HepG2 (cell line): Measurements from ENCODE around the gene TPRG1. TPM values are rescaled to one million over a fixed set of nuclear protein-coding genes. Genes with fewer than 3 reads are reported as not detected.

Experiments used
- BATF2 ChIP-seq: sonication (generic); formaldehyde crosslinking; IDR thresholded peaks from 2 replicates; pipeline ENCODE4 v1.8.0; 2022; ENCODE audit warnings: mild to moderate bottlenecking, missing genetic modification reagents, moderate library complexity
- BCL6 ChIP-seq: IDR thresholded peaks from 2 replicates; pipeline ENCODE4 v1.6.1; 2016; ENCODE audit warnings: missing genetic modification reagents, missing compliant biosample characterization
- CBX5 ChIP-seq: sonication (generic); formaldehyde crosslinking; IDR thresholded peaks from 2 replicates; pipeline ENCODE4 v1.4.0; 2020; ENCODE audit warnings: missing genetic modification reagents, borderline replicate concordance
- CCAR2 ChIP-seq: fragments of 200-400 bp; formaldehyde crosslinking; optimal IDR thresholded peaks from 2 replicates; pipeline ENCODE3; 2018; ENCODE audit warnings: low read depth, mild to moderate bottlenecking, low read length, moderate library complexity
- ELF3 ChIP-seq: IDR thresholded peaks from 2 replicates; pipeline ENCODE4 v1.6.1; 2016; ENCODE audit warnings: missing genetic modification reagents, missing compliant biosample characterization
- FOXJ3 ChIP-seq: sonication (generic); formaldehyde crosslinking; IDR thresholded peaks from 2 replicates; pipeline ENCODE4 v1.4.0; 2020; ENCODE audit warnings: missing genetic modification reagents, mild to moderate bottlenecking, borderline replicate concordance
- GATAD1 ChIP-seq: IDR thresholded peaks from 2 replicates; pipeline ENCODE4 v1.6.1; 2016; ENCODE audit warnings: missing genetic modification reagents, missing compliant biosample characterization
- HMG20A ChIP-seq: IDR thresholded peaks from 2 replicates; pipeline ENCODE4 v1.6.1; 2016; ENCODE audit warnings: borderline replicate concordance
- JARID2 ChIP-seq: sonication (generic); formaldehyde crosslinking; IDR thresholded peaks from 2 replicates; pipeline ENCODE4 v1.8.1; 2023; ENCODE audit warnings: missing genetic modification reagents, inconsistent platforms; ENCODE audit not compliant: insufficient replicate concordance
- KAT8 ChIP-seq: IDR thresholded peaks from 2 replicates; pipeline ENCODE4 v1.6.1; 2016; ENCODE audit warnings: missing genetic modification reagents, missing compliant biosample characterization
- MED1 ChIP-seq: sonication (generic); formaldehyde crosslinking; IDR thresholded peaks from 2 replicates; pipeline ENCODE4 v1.4.0; 2020; ENCODE audit warnings: missing genetic modification reagents
- NR3C1 ChIP-seq: sonication (generic); formaldehyde crosslinking; IDR thresholded peaks from 2 replicates; pipeline ENCODE4 v1.4.0; 2020; ENCODE audit warnings: missing genetic modification reagents
- ONECUT2 ChIP-seq: sonication (generic); formaldehyde crosslinking; IDR thresholded peaks from 2 replicates; pipeline ENCODE4 v1.4.0; 2020; ENCODE audit warnings: missing genetic modification reagents
- PHF5A ChIP-seq: IDR thresholded peaks from one replicate; pipeline ENCODE4 v1.6.1; 2018; ENCODE audit warnings: low read depth, missing genetic modification reagents; ENCODE audit not compliant: unreplicated experiment
- POGZ ChIP-seq: sonication (generic); formaldehyde crosslinking; IDR thresholded peaks from 2 replicates; pipeline ENCODE4 v1.4.0; 2020; ENCODE audit warnings: mild to moderate bottlenecking, missing genetic modification reagents
- RARG ChIP-seq: sonication (generic); formaldehyde crosslinking; IDR thresholded peaks from 2 replicates; pipeline ENCODE4 v1.4.0; 2020; ENCODE audit warnings: low read depth, mild to moderate bottlenecking, missing genetic modification reagents
- REPIN1 ChIP-seq: sonication (generic); formaldehyde crosslinking; IDR thresholded peaks from 2 replicates; pipeline ENCODE4 v1.8.0; 2022; ENCODE audit warnings: missing genetic modification reagents, low read depth, mild to moderate bottlenecking, borderline replicate concordance
- RFX5 ChIP-seq: IDR thresholded peaks from 2 replicates; pipeline ENCODE4 v1.6.1; 2011; ENCODE audit warnings: low read depth, low read length, improper control_type of control experiment
- SALL1 ChIP-seq: sonication (generic); formaldehyde crosslinking; IDR thresholded peaks from 2 replicates; pipeline ENCODE4 v1.8.0; 2022; ENCODE audit warnings: mild to moderate bottlenecking, missing genetic modification reagents
- TEAD2 ChIP-seq: sonication (generic); formaldehyde crosslinking; IDR thresholded peaks from 2 replicates; pipeline ENCODE4 v1.9.0; 2021; ENCODE audit warnings: missing genetic modification reagents
- THRA ChIP-seq: sonication (generic); formaldehyde crosslinking; IDR thresholded peaks from 2 replicates; pipeline ENCODE4 v1.4.0; 2020; ENCODE audit warnings: missing genetic modification reagents, borderline replicate concordance
- TSC22D2 ChIP-seq: sonication (generic); formaldehyde crosslinking; IDR thresholded peaks from 2 replicates; pipeline ENCODE4 v1.5.1; 2020; ENCODE audit warnings: missing genetic modification reagents, mild to moderate bottlenecking, borderline replicate concordance
- XBP1 ChIP-seq: sonication (generic); formaldehyde crosslinking; IDR thresholded peaks from 2 replicates; pipeline ENCODE4 v1.5.0; 2020; ENCODE audit warnings: missing genetic modification reagents
- YEATS4 ChIP-seq: sonication (generic); formaldehyde crosslinking; IDR thresholded peaks from 2 replicates; pipeline ENCODE4 v1.4.0; 2020; ENCODE audit warnings: missing genetic modification reagents, borderline replicate concordance
- ZBTB7B ChIP-seq: sonication (generic); formaldehyde crosslinking; IDR thresholded peaks from 2 replicates; pipeline ENCODE4 v1.4.0; 2020; ENCODE audit warnings: missing genetic modification reagents
- ZFY ChIP-seq: sonication (generic); formaldehyde crosslinking; IDR thresholded peaks from 2 replicates; pipeline ENCODE4 v1.4.0; 2020; ENCODE audit warnings: missing genetic modification reagents
- ZNF124 ChIP-seq: sonication (generic); formaldehyde crosslinking; IDR thresholded peaks from 2 replicates; pipeline ENCODE4 v1.4.0; 2020; ENCODE audit warnings: missing genetic modification reagents
- ZNF761 ChIP-seq: sonication (generic); formaldehyde crosslinking; conservative IDR thresholded peaks from 2 replicates; pipeline ENCODE4 v1.4.0; 2020; ENCODE audit warnings: mild to moderate bottlenecking, missing genetic modification reagents
- polyA plus RNA-seq, 8 experiments: library from polyadenylated mRNA; depleted of rRNA in 3 of 8; stranded (reverse) in 7 of 8; unstranded in 1 of 8; fragments of >200 nt; fragmentation: Illumina TruSeq in 4 of 8; extraction: Trizol in 4 of 8; gene quantifications; 2 replicates each; pipeline versions ENCODE4 v1.2.1 to v1.2.3, GENCODE V29; 2011 to 2016; ENCODE audit warnings: low read depth in 4 of 8, missing spikeins in 1 of 8, mixed read lengths in 1 of 8; ENCODE audit not compliant: insufficient read depth in 1 of 8
- total RNA-seq, 5 experiments: library from RNA; depleted of rRNA; stranded (reverse); fragments of >200 nt; fragmentation: Illumina TruSeq; extraction: Trizol; gene quantifications; 2 replicates each; pipeline ENCODE4 v1.2.3, GENCODE V29; 2016; ENCODE audit warnings: low read depth in 1 of 5
- TF ChIP-seq, protein P1 (sequence below): sonication (generic); formaldehyde crosslinking; IDR thresholded peaks from 2 replicates; pipeline ENCODE4 v1.8.0; 2022; ENCODE audit warnings: missing genetic modification reagents, mild to moderate bottlenecking, moderate library complexity, borderline replicate concordance

TPRG1 gene
- total and polyA plus RNA-seq, 2 of the 13 experiments (the other 11 are each of a cell fraction or from before 2014, with no cell fraction given), result 0.17 TPM; not detected in 1

DNA sequence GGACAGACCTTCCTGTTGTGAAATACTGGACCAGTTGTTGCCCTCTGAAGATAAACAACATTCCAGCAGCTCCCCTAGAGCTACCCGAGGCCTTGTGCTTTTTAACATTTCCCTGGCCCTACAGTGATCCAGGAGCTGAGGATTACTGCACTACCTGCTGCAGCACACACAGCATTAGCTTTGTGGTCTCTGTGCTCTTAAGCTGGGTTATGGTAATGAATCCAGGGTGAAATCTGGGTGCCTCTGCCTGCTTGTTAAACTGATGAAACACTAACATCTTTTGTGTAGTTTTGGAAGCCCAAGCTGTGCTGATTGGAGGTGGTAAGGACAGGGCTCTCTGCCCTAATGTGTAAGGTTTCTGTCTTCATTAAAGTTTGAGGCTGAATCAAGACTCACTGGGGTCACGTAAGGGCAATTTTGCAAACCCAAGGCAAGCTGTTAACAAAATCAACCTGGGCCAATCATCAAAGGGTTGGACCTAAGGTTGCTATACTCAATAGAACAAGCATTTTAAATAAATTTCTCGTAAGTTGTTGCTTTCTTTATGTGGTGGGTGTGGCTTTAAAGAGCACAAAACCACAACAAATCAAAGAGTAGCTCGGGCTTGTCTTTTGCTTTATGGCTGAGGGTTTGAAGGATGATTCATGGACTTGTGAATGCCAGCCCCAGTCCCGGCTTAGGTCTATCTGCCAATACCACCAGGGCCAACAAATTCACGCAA, 183.9 kb downstream of the TPRG1 start (continued):
- TF ChIP-seq, protein P1, sequence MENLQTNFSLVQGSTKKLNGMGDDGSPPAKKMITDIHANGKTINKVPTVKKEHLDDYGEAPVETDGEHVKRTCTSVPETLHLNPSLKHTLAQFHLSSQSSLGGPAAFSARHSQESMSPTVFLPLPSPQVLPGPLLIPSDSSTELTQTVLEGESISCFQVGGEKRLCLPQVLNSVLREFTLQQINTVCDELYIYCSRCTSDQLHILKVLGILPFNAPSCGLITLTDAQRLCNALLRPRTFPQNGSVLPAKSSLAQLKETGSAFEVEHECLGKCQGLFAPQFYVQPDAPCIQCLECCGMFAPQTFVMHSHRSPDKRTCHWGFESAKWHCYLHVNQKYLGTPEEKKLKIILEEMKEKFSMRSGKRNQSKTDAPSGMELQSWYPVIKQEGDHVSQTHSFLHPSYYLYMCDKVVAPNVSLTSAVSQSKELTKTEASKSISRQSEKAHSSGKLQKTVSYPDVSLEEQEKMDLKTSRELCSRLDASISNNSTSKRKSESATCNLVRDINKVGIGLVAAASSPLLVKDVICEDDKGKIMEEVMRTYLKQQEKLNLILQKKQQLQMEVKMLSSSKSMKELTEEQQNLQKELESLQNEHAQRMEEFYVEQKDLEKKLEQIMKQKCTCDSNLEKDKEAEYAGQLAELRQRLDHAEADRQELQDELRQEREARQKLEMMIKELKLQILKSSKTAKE (CRISPR knock-in tag), result no peak
- TF ChIP-seq THRA (CRISPR knock-in tag), result peak; percentile 84; the same call in 1 of the 2 replicates
- TF ChIP-seq JARID2 (CRISPR knock-in tag), result no peak
- 0 out of 2 replicates have a peak, but pooled peaks have one; percentile 25 for TF ChIP-seq ZBTB7B
- no peak for TF ChIP-seq ONECUT2
- peak; percentile 30; the same call in 1 of the 2 replicates for TF ChIP-seq SALL1 (CRISPR knock-in tag)
- no peak for TF ChIP-seq RARG (CRISPR knock-in tag)
- no peak for TF ChIP-seq MED1 (CRISPR knock-in tag)
- no peak for TF ChIP-seq TSC22D2
- no peak for TF ChIP-seq XBP1 (CRISPR knock-in tag)
- 0 out of 2 replicates have a peak, but pooled peaks have one; percentile 12 for TF ChIP-seq GATAD1 (CRISPR knock-in tag)
- no peak for TF ChIP-seq KAT8 (CRISPR knock-in tag)
- peak; percentile 75 for TF ChIP-seq BCL6 (CRISPR knock-in tag)
- peak; percentile 66 for TF ChIP-seq ZFY (CRISPR knock-in tag)
- TF ChIP-seq RFX5, result no peak
- 0 out of 2 replicates have a peak, but pooled peaks have one; percentile 14 for TF ChIP-seq POGZ (CRISPR knock-in tag)
- peak; percentile 49; the same call in 1 of the 2 replicates for TF ChIP-seq HMG20A (CRISPR knock-in tag)
- TF ChIP-seq CBX5 (CRISPR knock-in tag), result 0 out of 2 replicates have a peak, but pooled peaks have one; percentile 60
- TF ChIP-seq ZNF761 (CRISPR knock-in tag), result no peak
- TF ChIP-seq TEAD2, result no peak
- no peak for TF ChIP-seq CCAR2
- no peak for TF ChIP-seq PHF5A (CRISPR knock-in tag)
- no peak for TF ChIP-seq YEATS4 (CRISPR knock-in tag)
- no peak for TF ChIP-seq REPIN1 (CRISPR knock-in tag)
- TF ChIP-seq ELF3 (CRISPR knock-in tag), result peak; percentile 52
- no peak for TF ChIP-seq NR3C1
- TF ChIP-seq FOXJ3 (CRISPR knock-in tag), result peak; percentile 57; the same call in 1 of the 2 replicates
- 0 out of 2 replicates have a peak, but pooled peaks have one; percentile 42 for TF ChIP-seq ZNF124
- TF ChIP-seq BATF2 (CRISPR knock-in tag), result no peak
